GM12865 (cell line): Measurements from ENCODE around the gene NFYC.

Experiments
- DNase-seq: peaks from one replicate; pipeline ENCODE4 v3.0.0; 2010; ENCODE audit warnings: low read depth
- H3K4me3 ChIP-seq: 2 replicates; pipeline ENCODE4 v1.5.1; 2011; ENCODE audit warnings: mild to moderate bottlenecking, low read depth, low read length, control low read depth
- CTCF ChIP-seq: IDR thresholded peaks from 2 replicates; pipeline ENCODE4 v1.5.1; 2011; ENCODE audit warnings: low read length, control low read depth, low read depth, inconsistent platforms; ENCODE audit not compliant: insufficient read depth; ENCODE audit errors: missing control alignments

Gene NFYC

GRCh38 chr1:40798366-40799281 lies 107.1 kb downstream of the NFYC start:
- TF ChIP-seq CTCF: no peak
- no peak overlapping the region for H3K4me3 ChIP-seq
- DNase-seq: no peak

- no peak for DNase-seq
- TF ChIP-seq CTCF: no peak
- H3K4me3 ChIP-seq: no peak overlapping the region
These were observed 107.9 kb downstream of the NFYC start for GRCh38 chr1:40799351-40799867.

- DNase-seq: no peak
- no peak for TF ChIP-seq CTCF
- peak overlapping the region; percentile 32 for H3K4me3 ChIP-seq
These were observed 110.2 kb downstream of the NFYC start for GRCh38 chr1:40801742-40802077.

- no peak for TF ChIP-seq CTCF
- peak overlapping the region; percentile 32 for H3K4me3 ChIP-seq
- peak; percentile 90 for DNase-seq
These were observed 110.7 kb downstream of the NFYC start for GRCh38 chr1:40802078-40802741.

- H3K4me3 ChIP-seq: no peak overlapping the region
- TF ChIP-seq CTCF: no peak
- DNase-seq: no peak
These were observed 111.2 kb downstream of the NFYC start for GRCh38 chr1:40802742-40803113.

GRCh38 chr1:40803447-40803846 lies 111.9 kb downstream of the NFYC start:
- no peak for TF ChIP-seq CTCF
- DNase-seq: no peak
- no peak overlapping the region for H3K4me3 ChIP-seq

GRCh38 chr1:40803902-40804301 lies 112.4 kb downstream of the NFYC start:
- no peak for TF ChIP-seq CTCF
- no peak for DNase-seq
- no peak overlapping the region for H3K4me3 ChIP-seq
